Fibroblast of the aortic adventitia (primary cell): ENCODE results near the gene CHST12. TPM values are rescaled to one million over a fixed set of nuclear protein-coding genes. Genes with fewer than 3 reads are reported as not detected.
A peak's percentile ranks its signal among the peaks of the same experiment; 100 is the strongest.

Source experiments
- DNase-seq: peaks from one replicate; pipeline ENCODE4 v3.0.0-alpha.2; 2010; ENCODE audit warnings: low read depth
- H3K4me3 ChIP-seq: 2 replicates; pipeline ENCODE4 v1.5.1; 2011; ENCODE audit warnings: low read depth, mild to moderate bottlenecking, control low read depth, low read length, moderate library complexity
- total RNA-seq: library from RNA; depleted of rRNA; stranded (reverse); fragments of >200 nt; gene quantifications from 2 replicates; pipeline ENCODE4 v1.2.3, GENCODE V29; 2012; ENCODE audit warnings: low replicate concordance
- TF ChIP-seq, protein P1 (sequence below): IDR thresholded peaks from 2 replicates; pipeline ENCODE4 v1.5.1; 2011; ENCODE audit warnings: mild to moderate bottlenecking, low read length, control low read depth, inconsistent platforms; ENCODE audit not compliant: insufficient read depth

The CHST12 gene
- total RNA-seq, 1 donor: 4.2 TPM

DNA sequence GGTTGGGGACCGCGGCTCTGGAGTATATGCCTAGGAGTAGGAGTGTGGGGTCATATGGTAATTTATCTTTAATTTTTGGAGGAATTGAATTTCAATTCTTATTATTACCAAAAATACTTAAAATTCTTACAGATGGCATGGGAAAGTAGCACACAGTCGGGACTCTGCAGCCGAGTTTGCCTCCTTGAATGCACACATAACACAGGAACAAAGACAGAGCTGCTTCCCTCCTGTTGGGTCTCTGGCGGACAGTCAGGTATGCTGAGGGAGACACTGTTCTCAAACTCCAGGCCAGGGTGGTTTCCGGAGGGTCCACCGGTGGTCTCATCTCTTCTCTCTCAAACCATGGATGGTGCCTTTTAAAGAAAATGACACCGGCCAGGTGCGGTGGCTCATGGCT is 40.1 kb downstream of the CHST12 start:
- DNase-seq: no peak
- TF ChIP-seq, protein P1, sequence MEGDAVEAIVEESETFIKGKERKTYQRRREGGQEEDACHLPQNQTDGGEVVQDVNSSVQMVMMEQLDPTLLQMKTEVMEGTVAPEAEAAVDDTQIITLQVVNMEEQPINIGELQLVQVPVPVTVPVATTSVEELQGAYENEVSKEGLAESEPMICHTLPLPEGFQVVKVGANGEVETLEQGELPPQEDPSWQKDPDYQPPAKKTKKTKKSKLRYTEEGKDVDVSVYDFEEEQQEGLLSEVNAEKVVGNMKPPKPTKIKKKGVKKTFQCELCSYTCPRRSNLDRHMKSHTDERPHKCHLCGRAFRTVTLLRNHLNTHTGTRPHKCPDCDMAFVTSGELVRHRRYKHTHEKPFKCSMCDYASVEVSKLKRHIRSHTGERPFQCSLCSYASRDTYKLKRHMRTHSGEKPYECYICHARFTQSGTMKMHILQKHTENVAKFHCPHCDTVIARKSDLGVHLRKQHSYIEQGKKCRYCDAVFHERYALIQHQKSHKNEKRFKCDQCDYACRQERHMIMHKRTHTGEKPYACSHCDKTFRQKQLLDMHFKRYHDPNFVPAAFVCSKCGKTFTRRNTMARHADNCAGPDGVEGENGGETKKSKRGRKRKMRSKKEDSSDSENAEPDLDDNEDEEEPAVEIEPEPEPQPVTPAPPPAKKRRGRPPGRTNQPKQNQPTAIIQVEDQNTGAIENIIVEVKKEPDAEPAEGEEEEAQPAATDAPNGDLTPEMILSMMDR: no peak
- H3K4me3 ChIP-seq: no peak overlapping the region

DNA sequence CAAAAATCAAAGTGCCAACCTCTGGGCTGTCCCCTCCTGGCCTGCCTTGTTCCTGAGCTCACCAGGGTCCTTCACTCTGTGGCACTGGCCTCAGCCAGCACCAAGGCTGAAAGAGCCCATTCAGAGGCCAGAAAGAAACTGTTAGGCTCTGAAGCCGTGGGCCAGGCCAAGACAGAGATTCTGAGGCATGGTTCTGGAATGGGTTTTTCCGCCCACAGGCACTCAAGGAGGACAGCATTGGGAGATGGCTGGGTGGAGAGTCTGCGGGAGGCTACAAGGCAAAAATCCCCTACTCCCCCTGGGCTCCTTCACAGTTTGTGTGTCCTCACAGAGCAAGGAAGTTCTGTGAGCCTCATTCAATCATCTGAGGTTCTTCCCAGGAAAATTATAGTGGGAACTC is 41.1 kb downstream of the CHST12 start:
- TF ChIP-seq, protein P1: no peak
- DNase-seq: peak; percentile 85
- no peak overlapping the region for H3K4me3 ChIP-seq

DNA sequence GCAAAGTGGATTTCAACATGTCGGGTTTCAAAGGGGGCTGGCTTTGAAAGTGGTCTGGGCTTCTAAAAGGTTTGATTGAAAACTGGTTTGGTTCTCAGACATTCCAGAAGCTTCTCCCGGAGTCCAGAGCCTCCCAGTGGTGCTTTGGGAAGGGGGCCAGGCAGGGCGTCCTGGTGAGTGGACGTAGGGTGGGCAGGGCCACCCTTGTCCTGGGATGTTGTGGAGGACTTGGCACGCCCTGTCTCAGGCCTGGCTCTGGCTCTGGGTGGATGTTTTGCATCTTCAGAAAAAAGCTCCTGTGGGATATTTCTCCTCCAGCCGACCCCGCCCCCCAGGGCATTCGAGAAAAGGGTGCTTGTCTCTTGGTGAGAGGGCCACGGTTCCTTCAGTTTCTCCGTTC is 41.6 kb downstream of the CHST12 start:
- TF ChIP-seq, protein P1: no peak
- DNase-seq: peak; percentile 25
- no peak overlapping the region for H3K4me3 ChIP-seq

DNA sequence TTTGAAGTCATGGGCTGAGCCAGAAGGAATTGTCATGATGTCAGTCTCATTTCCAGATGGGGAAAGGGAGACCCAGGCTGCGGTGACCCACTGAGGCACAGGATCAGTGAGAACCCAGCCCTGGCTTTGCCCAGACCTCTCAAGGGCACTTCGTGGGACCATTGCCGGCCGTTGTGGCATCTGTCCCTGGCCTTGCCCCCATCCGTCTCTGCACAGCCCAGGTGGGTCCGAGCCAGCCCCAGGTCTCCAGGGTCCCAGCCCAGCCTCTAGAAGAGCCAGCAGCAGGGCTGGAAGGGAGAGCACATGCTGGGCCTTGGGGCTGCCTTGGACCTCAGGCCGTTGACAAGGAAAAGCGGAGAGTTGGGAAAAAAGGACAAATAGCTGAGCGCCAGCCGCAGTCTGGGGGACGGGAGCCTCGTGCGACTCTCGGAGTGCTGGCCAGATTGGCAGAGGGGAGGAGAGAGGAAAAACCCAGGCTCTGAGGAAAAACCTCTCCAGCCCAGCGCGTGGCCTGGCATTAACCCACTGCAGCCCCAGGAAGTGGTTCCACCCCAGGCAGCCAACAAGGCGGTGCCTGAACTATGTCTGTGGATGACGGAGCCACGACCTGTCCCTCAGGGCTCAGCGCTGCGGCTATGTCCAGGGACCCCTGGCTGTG is 42.6 kb downstream of the CHST12 start:
- TF ChIP-seq, protein P1: no peak
- no peak overlapping the region for H3K4me3 ChIP-seq
- DNase-seq: peak; percentile 13

DNA sequence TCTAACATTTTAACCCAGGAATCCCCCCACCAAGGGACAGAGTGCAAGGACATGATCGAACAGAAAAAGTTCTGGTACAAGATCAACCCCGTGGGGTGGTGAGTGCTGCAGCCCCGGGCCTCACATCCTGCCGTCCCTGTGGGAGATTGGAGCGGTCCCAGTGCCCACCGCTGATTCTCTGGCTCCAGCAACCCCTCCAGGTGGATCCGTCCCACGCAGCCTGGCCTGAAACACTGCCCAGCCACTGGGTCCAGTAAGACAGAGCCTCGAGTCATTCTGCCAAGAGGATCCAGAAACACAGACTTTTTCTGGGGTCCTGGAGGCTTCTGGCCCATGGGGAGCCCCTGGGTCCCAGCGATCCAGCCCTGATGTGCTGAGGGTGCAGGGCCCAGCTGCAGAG is 43.3 kb downstream of the CHST12 start:
- TF ChIP-seq, protein P1: no peak
- no peak overlapping the region for H3K4me3 ChIP-seq
- no peak for DNase-seq

DNA sequence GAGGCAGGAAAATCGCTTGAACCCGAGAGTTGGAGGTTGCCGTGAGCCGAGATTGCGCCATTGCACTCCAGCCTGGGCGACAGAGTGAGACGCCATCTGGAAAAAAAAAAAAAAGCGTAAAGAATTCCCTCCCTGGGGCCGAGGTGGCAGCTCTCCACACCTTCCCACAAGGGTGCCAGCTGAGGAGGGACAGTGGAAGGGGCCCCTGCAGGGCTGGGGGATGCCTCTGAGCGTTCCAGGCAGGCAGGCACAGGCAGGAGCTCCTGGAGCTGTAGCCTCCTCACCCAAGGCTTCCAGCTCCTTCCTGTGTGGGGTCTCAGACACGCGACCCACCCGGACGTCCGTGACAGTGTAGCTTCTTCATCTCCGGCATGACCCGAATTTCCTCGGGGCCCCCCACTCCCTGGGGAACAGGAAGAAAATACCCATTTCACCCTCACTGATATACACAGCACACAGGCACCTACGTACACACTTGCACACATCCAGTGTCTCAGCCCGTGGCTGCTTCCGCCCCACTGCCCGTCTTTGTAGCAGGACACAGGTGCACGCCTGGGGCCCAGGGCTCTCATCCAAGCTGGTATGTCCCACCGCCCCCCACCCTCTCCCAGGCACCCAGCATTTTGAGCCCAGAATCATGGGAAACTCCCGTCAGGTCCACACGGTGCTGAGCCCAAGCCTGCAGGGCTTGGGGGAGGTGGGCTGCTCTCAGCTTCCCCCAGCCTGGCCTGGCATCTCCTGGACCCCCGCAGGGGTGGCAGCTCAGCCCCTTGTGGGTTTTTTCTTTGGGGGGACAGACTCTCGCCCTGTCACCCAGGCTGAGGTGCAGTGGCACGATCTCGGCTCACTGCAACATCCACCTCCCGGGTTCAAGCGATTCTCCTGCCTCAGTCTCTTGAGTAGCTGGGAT is 47.0 kb downstream of the CHST12 start:
- H3K4me3 ChIP-seq: no peak overlapping the region
- TF ChIP-seq, protein P1: no peak
- no peak for DNase-seq
